ENCODE data around the gene HK1.
"Not testable (repeated sequence)": the region's sequence is repeated elsewhere in the genome, so short reads cannot be mapped to it uniquely, and the experiment has no call there.

GRCh38 chr10:69450395-69450794, 172.1 kb downstream of the HK1 start:
- not testable (repeated sequence) for TF ChIP-seq CTCF, POLR2A (IDR thresholded peaks at IDR 0.05)
